GM12878 (cell line): ENCODE measurements around the gene DHX57. TPM values are rescaled to one million over a fixed set of nuclear protein-coding genes. Genes with fewer than 3 reads are reported as not detected.

ENCODE experiments used
- CHD2 ChIP-seq: IDR thresholded peaks from 2 replicates; pipeline ENCODE4 v1.6.1; 2011; ENCODE audit warnings: low read depth, low read length, improper control_type of control experiment, borderline replicate concordance
- FOXM1 ChIP-seq: IDR thresholded peaks from 2 replicates; pipeline ENCODE4 v1.6.1; 2012; ENCODE audit warnings: low read depth, mild to moderate bottlenecking, inconsistent platforms, low read length, moderate library complexity
- HDAC2 ChIP-seq: fragments of 200-600 bp; sonication (generic); IDR thresholded peaks from 2 replicates; pipeline ENCODE4 v1.6.1; 2017
- MEF2B ChIP-seq: fragments of 450-650 bp; IDR thresholded peaks from 2 replicates; pipeline ENCODE4 v1.6.1; 2018; ENCODE audit warnings: mild to moderate bottlenecking, moderate library complexity; ENCODE audit not compliant: partially characterized antibody, poor library complexity, severe bottlenecking
- POLR2AphosphoS2 ChIP-seq: IDR thresholded peaks from 2 replicates; pipeline ENCODE4 v1.6.1; 2011; ENCODE audit warnings: low read depth, mild to moderate bottlenecking, low read length, improper control_type of control experiment, moderate library complexity
- SRF ChIP-seq, 2 experiments: IDR thresholded peaks; 2 replicates each; pipeline ENCODE4 v1.6.1; 2011; ENCODE audit warnings: low read depth in 2 of 2, low read length in 2 of 2, mild to moderate bottlenecking in 1 of 2, moderate library complexity in 1 of 2
- YBX1 ChIP-seq: fragments of 450-650 bp; IDR thresholded peaks from 2 replicates; pipeline ENCODE4 v1.6.1; 2016; ENCODE audit warnings: antibody characterized with exemption
- polyA plus RNA-seq, 11 experiments: library from polyadenylated mRNA; depleted of rRNA in 4 of 11; unstranded in 6 of 11; stranded (reverse) in 5 of 11; fragments of >200 nt; fragmentation: Nextera tagmentation in 4 of 11; fragmentation: Illumina TruSeq in 1 of 11; extraction: Ambion mirVana in 4 of 11; extraction: Trizol in 1 of 11; gene quantifications; 1 replicate in 1 of 11; 2 replicates in 10 of 11; pipeline versions ENCODE4 v1.2.1 to v1.2.3, GENCODE V29; 2011 to 2016; ENCODE audit warnings: inconsistent platforms in 2 of 11, missing spikeins in 2 of 11, low read depth in 1 of 11
- total RNA-seq, 4 experiments: library from RNA; depleted of rRNA in 3 of 4; stranded (reverse); fragments of >200 nt in 3 of 4; fragmentation: Illumina TruSeq in 1 of 4; extraction: Trizol in 1 of 4; gene quantifications; 2 replicates each; pipeline versions ENCODE4 v1.2.1 to v1.2.3, GENCODE V29; 2013 to 2021
- TF ChIP-seq, protein P1 (sequence below): IDR thresholded peaks from 2 replicates; pipeline ENCODE4 v1.6.1; 2011; ENCODE audit warnings: mild to moderate bottlenecking, low read depth, low read length, moderate library complexity; ENCODE audit not compliant: insufficient replicate concordance
- TF ChIP-seq, protein P2 (sequence below): fragments of 450-650 bp; conservative IDR thresholded peaks from 2 replicates; pipeline ENCODE4 v1.6.1; 2017; ENCODE audit warnings: mild to moderate bottlenecking, moderate library complexity
- TF ChIP-seq, protein P3 (sequence below): fragments of 450-650 bp; IDR thresholded peaks from 2 replicates; pipeline ENCODE4 v1.6.1; 2018; ENCODE audit warnings: borderline replicate concordance, mild to moderate bottlenecking; ENCODE audit not compliant: partially characterized antibody

Gene DHX57
- total and polyA plus RNA-seq, 10 of the 15 experiments (the other 5 are each of a cell fraction or from before 2014, with no cell fraction given) = 6.5 to 18.0 (median 15.8) TPM

DNA sequence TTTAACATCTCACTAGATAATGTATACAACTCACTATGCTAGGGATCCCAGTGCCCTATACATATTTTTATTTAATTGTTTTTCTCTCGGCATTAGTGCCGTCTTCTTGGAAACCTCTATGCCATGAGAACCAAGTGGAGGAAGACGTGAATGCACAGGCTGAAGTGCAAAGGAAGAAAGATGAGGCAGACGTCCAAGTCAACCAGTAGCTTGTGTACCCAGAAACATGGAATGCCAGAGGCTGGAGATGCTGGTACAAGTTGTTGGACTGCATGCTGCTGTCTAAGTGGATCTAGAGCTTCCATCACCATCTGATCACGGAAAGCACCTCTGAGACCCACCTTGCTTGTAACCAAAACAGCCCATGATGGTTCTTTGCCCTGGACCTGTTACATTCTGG, 110.2 kb downstream of the DHX57 start (continued):
- TF ChIP-seq MEF2B (no peak), HDAC2 (no peak), FOXM1 (no peak), CHD2 (no peak), SRF (IDR thresholded peaks at IDR 0.05; ENCODE audit: low read depth in 2 of 2, low read length in 2 of 2) (no peak), YBX1 (no peak), POLR2AphosphoS2 (no peak)
- TF ChIP-seq, protein P1, sequence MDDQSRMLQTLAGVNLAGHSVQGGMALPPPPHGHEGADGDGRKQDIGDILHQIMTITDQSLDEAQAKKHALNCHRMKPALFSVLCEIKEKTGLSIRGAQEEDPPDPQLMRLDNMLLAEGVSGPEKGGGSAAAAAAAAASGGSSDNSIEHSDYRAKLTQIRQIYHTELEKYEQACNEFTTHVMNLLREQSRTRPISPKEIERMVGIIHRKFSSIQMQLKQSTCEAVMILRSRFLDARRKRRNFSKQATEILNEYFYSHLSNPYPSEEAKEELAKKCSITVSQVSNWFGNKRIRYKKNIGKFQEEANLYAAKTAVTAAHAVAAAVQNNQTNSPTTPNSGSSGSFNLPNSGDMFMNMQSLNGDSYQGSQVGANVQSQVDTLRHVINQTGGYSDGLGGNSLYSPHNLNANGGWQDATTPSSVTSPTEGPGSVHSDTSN = no peak
- TF ChIP-seq, protein P2, sequence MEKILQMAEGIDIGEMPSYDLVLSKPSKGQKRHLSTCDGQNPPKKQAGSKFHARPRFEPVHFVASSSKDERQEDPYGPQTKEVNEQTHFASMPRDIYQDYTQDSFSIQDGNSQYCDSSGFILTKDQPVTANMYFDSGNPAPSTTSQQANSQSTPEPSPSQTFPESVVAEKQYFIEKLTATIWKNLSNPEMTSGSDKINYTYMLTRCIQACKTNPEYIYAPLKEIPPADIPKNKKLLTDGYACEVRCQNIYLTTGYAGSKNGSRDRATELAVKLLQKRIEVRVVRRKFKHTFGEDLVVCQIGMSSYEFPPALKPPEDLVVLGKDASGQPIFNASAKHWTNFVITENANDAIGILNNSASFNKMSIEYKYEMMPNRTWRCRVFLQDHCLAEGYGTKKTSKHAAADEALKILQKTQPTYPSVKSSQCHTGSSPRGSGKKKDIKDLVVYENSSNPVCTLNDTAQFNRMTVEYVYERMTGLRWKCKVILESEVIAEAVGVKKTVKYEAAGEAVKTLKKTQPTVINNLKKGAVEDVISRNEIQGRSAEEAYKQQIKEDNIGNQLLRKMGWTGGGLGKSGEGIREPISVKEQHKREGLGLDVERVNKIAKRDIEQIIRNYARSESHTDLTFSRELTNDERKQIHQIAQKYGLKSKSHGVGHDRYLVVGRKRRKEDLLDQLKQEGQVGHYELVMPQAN = no peak
- TF ChIP-seq, protein P3, sequence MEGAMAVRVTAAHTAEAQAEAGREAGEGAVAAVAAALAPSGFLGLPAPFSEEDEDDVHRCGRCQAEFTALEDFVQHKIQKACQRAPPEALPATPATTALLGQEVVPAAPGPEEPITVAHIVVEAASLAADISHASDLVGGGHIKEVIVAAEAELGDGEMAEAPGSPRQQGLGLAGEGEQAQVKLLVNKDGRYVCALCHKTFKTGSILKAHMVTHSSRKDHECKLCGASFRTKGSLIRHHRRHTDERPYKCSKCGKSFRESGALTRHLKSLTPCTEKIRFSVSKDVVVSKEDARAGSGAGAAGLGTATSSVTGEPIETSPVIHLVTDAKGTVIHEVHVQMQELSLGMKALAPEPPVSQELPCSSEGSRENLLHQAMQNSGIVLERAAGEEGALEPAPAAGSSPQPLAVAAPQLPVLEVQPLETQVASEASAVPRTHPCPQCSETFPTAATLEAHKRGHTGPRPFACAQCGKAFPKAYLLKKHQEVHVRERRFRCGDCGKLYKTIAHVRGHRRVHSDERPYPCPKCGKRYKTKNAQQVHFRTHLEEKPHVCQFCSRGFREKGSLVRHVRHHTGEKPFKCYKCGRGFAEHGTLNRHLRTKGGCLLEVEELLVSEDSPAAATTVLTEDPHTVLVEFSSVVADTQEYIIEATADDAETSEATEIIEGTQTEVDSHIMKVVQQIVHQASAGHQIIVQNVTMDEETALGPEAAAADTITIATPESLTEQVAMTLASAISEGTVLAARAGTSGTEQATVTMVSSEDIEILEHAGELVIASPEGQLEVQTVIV = no peak
